GM12865 (cell line): ENCODE results near the gene B3GNT4.
"Not testable (repeated sequence)": the region's sequence is repeated elsewhere in the genome, so short reads cannot be mapped to it uniquely, and the experiment has no call there.

ENCODE experiments used
- DNase-seq: peaks from one replicate; pipeline ENCODE4 v3.0.0; 2010; ENCODE audit warnings: low read depth
- H3K4me3 ChIP-seq: 2 replicates; pipeline ENCODE4 v1.5.1; 2011; ENCODE audit warnings: mild to moderate bottlenecking, low read depth, low read length, control low read depth
- CTCF ChIP-seq: IDR thresholded peaks from 2 replicates; pipeline ENCODE4 v1.5.1; 2011; ENCODE audit warnings: low read length, control low read depth, low read depth, inconsistent platforms; ENCODE audit not compliant: insufficient read depth; ENCODE audit errors: missing control alignments

The B3GNT4 gene

GRCh38 chr12:122250047-122250446 lies 46.5 kb downstream of the B3GNT4 start:
- DNase-seq: no peak
- TF ChIP-seq CTCF: no peak
- no peak overlapping the region for H3K4me3 ChIP-seq

DNA sequence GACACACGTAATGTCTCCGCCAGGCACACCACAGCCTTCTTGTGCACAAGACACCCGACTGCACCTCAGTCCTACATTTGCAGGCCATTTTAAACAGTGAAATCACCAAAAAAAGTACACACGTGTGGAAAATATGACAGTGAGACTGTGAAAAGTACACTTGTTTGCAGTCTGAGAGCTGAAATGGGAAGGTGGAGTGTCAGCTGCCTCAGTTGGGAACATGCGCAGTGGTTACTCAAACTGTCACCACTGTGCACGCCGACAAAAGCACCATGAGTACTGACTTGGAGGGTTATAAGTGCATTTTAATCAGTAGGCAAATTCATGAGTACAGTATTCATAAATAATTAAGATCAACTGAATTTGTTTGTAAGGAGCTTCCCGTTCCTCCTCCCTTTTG lies 47.0 kb downstream of the B3GNT4 start:
- no peak for TF ChIP-seq CTCF
- DNase-seq: no peak
- no peak overlapping the region for H3K4me3 ChIP-seq

DNA sequence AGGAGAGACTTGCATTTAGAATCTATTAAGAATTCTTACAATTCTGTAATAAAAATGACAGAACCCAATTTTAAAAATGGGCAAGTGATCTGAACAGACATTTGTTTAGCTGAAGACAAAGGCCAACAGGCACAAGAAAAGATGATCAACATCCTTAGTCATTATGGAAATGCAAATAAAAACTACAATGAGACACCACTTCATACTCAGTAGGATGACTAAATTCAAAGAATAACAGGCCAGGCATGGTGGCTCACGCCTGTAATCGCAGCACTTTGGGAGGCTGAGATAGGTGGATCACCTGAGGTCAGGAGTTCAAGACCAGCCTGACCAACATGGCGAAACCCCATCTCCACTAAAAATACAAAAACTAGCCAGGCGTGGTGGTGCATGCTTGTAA lies 55.0 kb downstream of the B3GNT4 start:
- not testable (repeated sequence) for H3K4me3 ChIP-seq, DNase-seq
